SU-DHL-6 (cell line): ENCODE results near the gene UBTF.
A peak's percentile ranks its signal among the peaks of the same experiment; 100 is the strongest.

ENCODE experiments used
- CTCF ChIP-seq: fragments of 200-600 bp; sonication (generic); IDR thresholded peaks from one replicate; pipeline ENCODE4 v1.5.1; 2017; ENCODE audit warnings: antibody characterized with exemption, mild to moderate bottlenecking, low read length, moderate library complexity; ENCODE audit not compliant: insufficient read depth, poor library complexity, severe bottlenecking
- EZH2phosphoT487 ChIP-seq: fragments of 200-600 bp; sonication (generic), shearing (Covaris generic); conservative IDR thresholded peaks from 2 replicates; pipeline ENCODE4 v1.6.1; 2018; ENCODE audit warnings: mild to moderate bottlenecking, antibody characterized with exemption, low read length, moderate library complexity, mixed read lengths

GRCh38 chr17:44203731-44204440 is 15.6 kb downstream of the UBTF start:
- peak; percentile 65 for TF ChIP-seq CTCF
- TF ChIP-seq EZH2phosphoT487, result no peak
